ENCODE data around the gene PTX3.

GRCh38 chr3:157467200-157467599 is 30.6 kb downstream of the PTX3 start:
- TF ChIP-seq, protein P1, sequence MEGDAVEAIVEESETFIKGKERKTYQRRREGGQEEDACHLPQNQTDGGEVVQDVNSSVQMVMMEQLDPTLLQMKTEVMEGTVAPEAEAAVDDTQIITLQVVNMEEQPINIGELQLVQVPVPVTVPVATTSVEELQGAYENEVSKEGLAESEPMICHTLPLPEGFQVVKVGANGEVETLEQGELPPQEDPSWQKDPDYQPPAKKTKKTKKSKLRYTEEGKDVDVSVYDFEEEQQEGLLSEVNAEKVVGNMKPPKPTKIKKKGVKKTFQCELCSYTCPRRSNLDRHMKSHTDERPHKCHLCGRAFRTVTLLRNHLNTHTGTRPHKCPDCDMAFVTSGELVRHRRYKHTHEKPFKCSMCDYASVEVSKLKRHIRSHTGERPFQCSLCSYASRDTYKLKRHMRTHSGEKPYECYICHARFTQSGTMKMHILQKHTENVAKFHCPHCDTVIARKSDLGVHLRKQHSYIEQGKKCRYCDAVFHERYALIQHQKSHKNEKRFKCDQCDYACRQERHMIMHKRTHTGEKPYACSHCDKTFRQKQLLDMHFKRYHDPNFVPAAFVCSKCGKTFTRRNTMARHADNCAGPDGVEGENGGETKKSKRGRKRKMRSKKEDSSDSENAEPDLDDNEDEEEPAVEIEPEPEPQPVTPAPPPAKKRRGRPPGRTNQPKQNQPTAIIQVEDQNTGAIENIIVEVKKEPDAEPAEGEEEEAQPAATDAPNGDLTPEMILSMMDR (IDR thresholded peaks at IDR 0.05): no peak
- no peak for TF ChIP-seq POLR2A (IDR thresholded peaks at IDR 0.05)
